RKO (cell line): ENCODE data around the gene HOXD8.

ENCODE experiments used
- DNase-seq: peaks from one replicate; pipeline ENCODE4 v3.0.0-alpha.2; 2016; ENCODE audit warnings: low spot score

HOXD8 gene

DNA sequence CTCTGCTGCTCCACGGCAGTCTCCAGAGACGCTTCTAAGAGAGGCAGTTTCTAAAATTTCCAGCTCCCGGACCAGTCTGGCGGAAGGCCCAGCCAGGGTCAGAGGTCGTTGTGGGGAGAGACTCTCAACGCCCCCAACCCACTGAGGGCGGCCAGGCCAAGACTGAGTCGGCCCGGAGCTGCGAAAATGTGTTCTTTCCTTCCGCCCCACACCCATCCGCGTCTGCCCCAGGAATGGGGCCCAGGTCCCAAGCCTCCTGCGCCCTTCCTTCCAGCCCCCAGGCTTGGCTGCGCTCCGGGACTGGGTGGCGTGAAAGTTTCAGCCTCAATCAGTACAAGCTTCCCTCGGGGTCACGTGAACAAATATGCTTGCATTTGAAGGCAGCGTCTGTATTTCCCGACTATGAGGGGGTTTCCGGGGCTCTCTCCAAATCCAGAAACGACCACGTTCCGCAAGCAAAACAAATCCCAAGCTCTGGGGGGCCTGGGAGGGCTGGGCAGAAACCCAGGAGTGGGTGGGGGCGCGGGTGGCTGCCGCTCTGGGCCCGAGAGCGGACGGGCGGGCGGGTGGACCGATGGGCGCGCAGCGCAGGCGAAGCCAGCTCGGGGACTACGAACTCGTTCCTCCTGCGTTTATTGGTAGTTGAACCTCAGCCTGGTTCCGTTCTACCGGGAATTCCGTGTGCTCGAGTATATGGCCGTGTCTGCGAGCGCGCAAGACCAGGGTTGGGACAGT, 30.9 kb downstream of the HOXD8 start:
- no peak for DNase-seq

GRCh38 chr2:176160986-176161824, 31.7 kb downstream of the HOXD8 start:
- DNase-seq: no peak

DNA sequence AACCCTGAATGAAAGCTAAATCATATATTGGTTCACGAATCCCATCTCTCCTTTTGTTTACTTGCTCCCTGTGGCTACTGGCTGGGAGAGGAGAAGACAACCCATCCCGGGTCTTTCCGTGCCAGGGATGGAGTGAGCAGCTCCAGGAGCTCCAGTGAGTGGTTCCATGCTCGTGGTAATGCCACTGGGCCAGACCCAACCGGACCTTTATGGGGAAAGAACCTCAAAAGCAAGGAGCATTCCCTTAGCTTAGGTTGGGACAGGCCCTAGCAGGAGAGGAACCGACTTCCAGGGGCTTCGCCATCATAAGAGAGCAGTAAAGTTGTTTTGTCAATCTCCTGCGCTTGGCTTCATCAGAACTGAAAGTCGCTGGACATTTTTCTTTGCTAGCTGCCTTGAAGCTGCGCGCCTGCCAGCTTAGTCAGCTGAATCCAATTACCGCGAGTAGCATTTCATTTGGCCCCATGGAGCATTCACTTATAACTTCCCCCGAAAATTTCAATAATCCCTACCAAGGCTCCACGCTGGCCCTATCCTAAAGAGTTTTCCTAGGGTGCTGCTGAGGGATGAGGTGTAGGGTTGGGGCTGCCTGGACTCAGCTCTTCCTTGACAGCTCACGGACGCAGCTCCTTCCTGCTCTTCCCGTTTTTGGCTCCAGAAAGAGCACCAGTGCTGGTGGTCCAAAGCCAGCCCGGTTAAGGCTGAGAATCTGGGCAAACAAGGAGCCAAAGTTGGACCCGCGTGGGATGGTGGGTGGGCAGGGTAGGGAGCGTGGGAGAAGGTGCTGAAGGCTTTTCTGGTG, 32.5 kb downstream of the HOXD8 start:
- DNase-seq: no peak

DNA sequence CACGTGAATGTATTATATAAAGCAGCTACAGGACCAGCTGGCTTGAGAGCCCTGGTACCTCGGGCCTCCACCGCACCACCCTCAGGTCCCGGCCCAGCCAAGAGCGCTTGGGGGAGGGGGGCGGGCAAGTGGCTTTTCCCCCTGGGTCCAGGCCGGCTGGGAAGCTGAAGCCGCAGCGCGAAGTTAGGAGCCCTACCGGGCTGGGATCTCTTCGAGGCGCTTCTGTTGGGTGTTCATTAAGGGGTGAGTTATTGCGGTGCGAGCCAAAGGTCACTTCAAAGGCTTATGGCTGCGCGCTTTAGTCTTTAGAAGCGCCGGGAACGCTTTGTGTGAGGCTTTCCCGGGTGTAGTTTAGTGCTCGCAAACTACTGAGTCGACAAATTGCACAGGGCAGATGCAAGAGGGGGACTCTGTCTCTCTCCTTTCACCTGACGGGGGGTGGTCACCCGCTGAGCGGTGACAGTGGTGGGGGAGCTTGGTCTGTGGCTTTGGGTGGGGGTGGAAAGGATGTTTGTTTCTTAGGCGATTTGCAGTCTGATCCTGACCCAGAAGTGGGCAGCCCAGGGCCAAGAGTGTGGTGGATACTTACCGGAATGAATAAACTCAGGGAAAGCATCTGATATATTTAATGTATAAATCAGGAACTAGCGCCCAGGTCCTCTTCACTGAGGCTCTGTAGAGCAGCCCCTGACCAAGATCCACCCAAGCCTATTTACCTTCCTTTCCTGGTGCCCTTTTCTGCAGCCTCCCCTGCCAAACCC, 33.6 kb downstream of the HOXD8 start:
- no peak for DNase-seq

GRCh38 chr2:176163672-176164056, 34.2 kb downstream of the HOXD8 start:
- DNase-seq: no peak

- DNase-seq: no peak
Observed at GRCh38 chr2:176164201-176164600, 34.7 kb downstream of the HOXD8 start.

GRCh38 chr2:176164611-176165369, 35.3 kb downstream of the HOXD8 start:
- no peak for DNase-seq

DNA sequence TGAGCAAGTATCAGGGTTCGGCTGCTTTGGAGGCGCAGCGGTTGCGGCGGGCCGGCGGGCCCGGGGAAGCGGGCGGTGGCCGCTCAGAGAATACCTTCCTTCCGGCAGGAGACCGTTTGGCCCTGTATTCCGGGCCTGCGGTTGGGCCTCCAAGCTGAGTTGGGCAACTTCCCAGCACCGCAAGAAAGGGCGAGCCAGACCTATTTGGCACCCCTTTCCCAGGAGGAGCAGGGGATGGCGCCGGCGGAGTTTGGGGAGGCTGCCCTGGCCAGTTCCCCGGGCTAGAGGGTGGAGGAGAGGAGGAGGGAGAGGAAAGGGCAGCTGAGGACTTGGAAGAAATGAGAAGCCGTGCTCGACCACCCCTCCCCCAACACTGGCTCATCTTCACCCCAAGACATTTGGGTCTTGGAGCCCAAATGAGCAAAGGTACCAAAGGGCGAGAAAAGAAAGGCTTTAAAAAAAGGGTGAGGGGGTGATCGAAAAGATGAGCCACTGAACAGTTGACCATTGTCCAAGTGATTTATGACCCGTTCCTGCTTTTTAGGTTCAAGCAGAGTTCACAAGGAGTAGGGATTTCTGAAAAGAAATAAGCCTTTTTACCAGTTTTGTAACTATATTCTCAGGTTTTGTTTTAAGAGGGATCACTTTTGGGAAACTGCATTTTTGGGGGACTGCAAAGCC, 36.0 kb downstream of the HOXD8 start:
- no peak for DNase-seq

- DNase-seq: no peak
Observed at GRCh38 chr2:176166272-176166671, 36.8 kb downstream of the HOXD8 start.

GRCh38 chr2:176167398-176167797, 37.9 kb downstream of the HOXD8 start:
- DNase-seq: peak; percentile 39

- no peak for DNase-seq
Observed at GRCh38 chr2:176169181-176169580, 39.7 kb downstream of the HOXD8 start.

- DNase-seq: no peak
Observed at GRCh38 chr2:176169711-176170110, 40.2 kb downstream of the HOXD8 start.

DNA sequence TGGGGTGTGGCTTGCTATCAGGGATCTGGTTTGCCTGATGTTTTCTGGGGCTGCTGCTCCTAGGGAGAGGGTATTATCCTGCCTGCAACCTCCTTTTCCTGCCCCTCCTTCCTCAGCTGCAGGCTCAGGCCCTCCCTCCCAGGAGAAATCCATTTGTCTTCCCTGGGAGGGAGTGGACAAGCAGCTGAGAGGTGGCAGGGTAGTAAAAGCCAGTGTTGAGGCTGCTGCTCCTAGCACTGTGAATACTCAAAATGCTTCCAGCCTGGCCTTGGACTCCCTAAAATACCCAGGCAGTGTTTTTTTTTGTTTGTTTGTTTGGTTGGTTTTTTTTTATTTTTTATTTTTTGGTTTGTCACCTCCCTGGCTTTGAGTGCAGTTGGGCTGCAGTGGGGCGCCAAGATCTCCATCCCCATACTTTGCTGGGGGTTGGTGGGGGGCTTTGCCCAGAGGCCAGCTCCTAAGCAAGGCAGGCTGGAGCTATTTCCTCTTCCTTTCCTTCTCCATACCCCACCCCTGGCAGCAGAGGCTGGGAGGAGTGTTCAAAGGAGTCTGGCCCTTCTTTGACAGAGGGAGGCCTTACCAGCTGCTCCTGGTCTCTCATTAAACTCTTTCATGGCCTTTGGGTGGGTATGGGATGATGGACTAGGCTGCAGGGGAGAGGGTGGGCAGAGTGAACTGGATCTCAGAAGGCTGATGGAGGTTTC, 41.2 kb downstream of the HOXD8 start:
- DNase-seq: no peak

DNA sequence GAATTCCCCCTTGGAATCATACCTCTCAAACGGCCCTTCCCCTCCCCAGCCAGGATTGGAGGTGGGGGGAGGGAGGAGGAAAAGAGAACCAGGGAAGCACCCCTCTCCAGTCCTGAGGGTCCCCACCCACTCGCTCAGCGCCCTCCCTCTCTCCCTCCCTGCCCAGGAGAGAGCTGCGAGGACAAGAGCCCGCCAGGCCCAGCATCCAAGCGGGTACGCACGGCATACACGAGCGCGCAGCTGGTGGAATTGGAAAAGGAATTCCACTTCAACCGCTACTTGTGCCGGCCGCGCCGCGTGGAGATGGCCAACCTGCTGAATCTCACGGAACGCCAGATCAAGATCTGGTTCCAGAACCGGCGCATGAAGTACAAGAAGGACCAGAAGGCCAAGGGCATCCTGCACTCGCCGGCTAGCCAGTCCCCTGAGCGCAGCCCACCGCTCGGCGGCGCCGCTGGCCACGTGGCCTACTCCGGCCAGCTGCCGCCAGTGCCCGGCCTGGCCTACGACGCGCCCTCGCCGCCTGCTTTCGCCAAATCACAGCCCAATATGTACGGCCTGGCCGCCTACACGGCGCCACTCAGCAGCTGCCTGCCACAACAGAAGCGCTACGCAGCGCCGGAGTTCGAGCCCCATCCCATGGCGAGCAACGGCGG, 42.0 kb downstream of the HOXD8 start:
- DNase-seq: no peak

- DNase-seq: no peak
Observed at GRCh38 chr2:176172007-176172894, 42.7 kb downstream of the HOXD8 start.

DNA sequence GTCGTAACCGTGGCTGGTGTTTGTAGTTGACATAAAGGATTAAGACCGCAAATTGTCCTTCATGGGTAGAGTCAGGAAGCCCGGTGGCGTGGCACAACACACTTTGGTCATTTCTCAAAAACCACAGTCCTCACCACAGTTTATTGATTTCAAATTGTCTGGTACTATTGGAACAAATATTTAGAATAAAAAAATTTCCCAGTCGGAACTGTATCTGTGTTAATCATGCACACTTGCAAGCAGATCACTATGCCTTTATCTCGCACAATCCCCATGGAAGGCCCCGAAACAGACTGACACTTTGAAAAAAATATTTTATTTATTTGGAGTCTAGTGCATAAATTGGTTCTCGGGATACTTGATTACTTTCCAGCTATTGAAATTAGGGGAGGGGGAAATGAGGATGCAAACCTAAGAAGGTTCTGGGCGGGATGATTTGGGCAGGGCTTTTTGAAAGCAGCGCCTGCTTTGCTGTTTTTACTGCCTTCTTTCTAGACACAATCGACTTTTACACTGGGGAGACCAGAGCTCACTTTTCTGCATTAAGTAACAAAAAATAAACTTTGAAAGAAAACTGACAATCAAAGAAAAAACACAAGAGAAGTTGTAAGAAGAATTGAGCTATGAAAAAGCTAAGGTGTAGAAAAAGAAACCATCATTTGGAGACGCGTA, 43.5 kb downstream of the HOXD8 start:
- DNase-seq: no peak

- no peak for DNase-seq
Observed at GRCh38 chr2:176173567-176174381, 44.3 kb downstream of the HOXD8 start.
